GM18499 (cell line): ENCODE results near the gene ARHGEF9.
"Not testable (repeated sequence)": the region's sequence is repeated elsewhere in the genome, so short reads cannot be mapped to it uniquely, and the experiment has no call there.

Source experiments
- ATAC-seq: cut with Tn5 transposase; IDR thresholded peaks from one replicate; pipeline ENCODE4 v1.9.1; 2021; ENCODE audit warnings: moderate number of reproducible peaks; ENCODE audit not compliant: insufficient read depth, unreplicated experiment

The ARHGEF9 gene

DNA sequence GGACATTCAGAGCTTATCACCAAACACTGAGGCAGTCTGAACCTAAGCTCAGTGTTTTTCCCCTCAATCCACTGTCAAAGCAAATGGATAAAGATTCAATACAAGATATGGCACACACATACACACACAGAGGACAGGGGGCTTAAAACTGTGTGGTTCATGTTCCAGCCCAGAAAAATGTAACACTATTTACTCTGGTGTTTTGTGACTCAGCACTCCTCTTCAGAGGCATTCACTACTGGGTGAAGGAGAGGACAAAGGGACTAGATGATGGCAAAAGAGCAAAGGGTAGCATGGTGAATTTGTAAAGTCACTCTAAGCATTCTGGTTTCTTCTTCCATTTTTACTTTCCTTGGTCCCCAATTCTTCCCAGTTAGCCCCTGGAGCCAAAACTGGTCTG is 120.3 kb downstream of the ARHGEF9 start:
- no peak for ATAC-seq

DNA sequence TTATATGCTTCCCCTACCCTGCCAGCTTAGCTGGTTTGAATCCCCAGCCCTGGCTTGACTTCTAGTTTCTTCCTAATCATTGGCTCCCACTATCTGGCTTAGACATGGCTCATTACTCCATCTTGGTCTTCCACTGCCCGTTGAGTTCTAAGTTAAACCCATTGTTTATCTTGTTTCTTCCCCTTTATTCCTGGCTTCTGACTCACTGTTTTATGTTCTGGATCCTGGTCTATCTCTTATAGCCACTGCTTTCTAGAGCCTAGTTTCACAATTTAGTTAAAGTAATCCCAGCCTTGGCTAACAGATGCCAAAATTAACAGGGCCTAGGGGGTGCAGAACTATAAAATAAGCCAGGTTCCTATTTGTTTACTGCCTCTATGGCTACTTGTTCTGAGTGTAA is 120.9 kb downstream of the ARHGEF9 start:
- no peak for ATAC-seq

DNA sequence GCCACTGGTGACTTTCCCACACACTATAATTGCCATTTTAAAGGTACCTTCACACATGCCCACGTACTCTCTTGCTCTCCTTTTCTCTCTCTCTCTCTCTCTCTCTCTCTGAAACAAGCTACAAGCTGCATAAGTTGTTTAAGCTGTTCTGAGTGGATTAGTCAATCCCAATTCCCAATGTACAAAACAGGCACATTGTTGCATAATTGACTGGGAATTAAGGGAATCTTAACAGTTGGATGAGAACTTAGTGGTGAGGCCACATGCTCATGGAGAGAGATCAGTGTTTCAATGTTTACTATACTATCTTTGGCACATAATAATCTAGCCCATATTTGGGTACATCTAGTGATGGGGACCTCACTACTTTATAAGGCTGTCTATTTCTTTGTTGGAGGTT is 123.3 kb downstream of the ARHGEF9 start:
- ATAC-seq: no peak

DNA sequence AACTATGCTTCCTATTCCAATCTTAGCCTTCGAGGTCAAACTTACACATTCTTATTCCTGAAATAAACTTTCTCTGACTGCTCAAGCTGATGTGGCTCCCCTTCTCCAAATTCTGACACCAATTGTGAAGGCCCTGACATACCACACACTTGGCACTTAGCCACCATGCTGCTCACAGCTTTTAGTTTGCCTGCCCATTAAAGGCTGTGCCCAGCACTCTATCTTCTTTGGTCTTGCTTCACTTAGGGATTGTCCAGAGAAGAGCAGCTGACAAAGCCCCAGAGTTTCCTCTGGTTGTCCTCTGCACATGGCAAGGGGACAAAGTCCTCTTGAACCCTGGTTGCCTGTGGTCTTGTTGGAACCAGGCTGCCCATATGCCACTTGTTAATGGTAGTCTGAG is 126.1 kb downstream of the ARHGEF9 start:
- no peak for ATAC-seq

DNA sequence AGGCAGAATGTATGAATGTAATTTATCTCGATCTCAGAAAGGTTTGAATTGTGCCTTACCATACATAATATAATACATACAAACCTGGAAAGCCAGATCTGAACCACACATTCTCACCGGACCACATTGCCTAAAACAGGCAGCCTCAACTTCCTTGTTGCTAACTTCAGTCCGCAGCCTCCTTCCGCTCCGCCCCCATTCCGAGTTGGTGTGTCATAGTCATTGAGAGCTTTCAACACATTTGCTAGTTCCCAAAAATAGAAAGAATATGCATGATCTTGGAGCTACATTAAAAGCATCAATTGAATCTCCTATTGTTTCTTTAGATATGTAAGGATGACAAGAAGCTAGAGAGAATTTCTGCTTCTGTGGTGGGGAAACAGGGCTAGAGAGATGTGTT is 127.2 kb downstream of the ARHGEF9 start:
- ATAC-seq: no peak

DNA sequence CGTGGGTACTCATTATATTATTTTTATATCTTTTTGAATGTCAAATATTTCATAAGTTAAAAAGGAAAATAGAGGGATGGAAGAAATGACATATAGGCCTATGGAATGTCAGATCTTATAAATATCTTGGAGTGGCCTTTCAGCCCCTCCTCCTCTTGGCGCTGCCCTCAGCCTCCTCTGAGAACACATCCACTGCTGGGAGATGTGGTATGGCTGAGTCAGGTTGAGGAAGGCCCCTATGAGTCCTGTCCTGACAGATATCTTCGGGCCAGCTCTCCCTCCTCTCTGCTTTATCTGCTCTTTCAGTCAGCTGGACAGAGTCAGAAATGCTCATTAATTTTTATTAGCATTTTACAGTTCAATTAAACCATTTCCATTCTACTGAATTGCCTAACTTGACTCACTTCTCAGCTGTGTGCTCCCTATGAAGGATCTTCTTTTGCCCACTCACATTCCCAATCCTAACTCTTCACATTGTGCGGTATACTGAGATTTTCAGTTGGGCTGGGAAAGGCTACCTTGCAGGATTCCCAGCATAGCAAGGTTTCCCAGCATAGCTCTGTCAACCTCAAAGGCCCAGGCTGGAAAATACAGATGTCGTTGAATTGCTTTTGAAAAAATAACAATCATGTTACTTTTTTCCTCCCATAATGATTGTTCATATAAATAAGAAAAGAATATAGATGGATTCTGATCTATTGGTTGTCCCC is 128.0 kb downstream of the ARHGEF9 start:
- ATAC-seq: no peak

DNA sequence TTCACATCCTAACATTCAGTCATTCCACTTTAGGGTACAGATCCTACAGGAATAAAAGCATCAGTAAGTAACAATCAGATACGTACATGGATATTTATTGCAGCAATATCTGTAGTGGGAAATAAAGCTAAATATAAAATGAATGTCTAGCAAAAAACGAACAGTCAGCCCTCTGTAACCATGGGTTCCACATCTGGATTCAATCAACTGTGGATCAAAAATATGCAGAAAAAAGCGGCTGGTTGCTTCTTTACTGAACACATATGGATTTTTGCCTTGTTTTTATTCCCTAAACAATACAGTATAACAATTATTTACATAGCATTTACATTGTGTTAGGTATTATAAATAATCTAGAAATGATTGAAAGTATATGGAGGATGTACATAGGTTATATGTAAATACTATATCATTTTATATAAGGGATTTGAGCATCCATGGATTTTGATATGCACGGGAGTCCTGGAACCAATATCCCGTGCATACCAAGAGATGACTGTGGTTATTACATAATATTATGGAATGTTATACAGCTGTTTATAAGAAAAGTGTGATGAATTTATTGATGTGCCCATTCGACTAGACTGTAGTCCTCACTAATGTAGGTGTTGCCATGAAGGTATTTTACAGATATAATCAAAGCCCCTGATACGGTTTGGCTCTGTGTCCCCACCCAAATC is 132.8 kb downstream of the ARHGEF9 start:
- no peak for ATAC-seq

DNA sequence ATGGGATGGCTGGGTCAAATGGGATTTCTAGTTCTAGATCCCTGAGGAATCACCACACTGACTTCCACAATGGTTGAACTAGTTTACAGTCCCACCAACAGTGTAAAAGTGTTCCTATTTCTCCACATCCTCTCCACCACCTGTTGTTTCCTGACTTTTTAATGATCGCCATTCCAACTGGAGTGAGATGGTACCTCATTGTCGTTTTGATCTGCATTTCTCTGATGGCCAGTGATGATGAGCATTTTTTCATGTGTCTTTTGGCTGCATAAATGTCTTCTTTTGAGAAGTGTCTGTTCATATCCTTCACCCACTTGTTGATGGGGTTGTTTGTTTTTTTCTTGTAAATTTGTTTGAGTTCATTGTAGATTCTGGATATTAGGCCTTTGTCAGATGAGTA is 139.3 kb downstream of the ARHGEF9 start:
- ATAC-seq: not testable (repeated sequence)

DNA sequence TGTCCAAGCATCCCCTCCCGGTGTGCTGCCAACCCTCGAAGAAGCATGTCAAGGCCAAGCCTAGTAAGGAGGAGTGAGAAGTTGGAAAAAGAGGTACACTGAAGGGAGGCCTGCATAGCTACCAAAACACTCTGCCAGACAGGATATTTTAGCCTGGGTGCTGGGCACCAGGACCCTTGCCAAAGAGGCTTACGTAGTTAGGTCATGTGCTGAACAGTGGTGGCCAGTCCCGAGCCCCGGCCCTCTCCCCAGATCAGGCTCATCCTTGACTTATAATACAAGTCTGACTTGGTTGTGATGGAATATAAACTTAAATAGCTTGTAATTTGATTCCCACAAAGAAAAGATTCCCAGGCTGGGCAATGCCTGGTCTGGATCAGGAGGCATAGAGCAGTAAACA is 149.3 kb downstream of the ARHGEF9 start:
- ATAC-seq: no peak

DNA sequence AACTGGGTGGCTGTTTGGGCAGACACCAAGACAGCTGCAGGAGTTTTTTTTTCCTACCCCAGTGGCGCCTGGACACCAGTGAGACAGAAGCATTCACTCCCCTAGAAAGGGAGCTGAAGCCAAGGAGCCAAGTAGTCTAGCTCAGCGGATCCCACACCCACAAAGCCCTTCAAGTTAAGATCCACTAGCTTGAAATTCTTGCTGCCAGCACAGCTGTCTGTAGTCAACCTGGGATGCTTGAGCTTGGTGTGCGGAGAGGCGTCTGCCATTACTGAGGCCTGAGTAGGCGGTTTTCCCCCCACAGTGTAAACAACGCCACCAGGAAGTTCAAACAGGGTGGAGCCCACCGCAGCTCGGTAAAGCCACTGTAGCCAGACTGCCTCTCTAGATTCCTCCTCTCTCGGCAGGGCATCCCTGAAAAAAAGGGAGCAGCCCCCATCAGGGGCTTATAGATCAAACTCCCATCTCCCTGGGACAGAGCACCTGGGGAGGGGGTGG is 171.4 kb downstream of the ARHGEF9 start:
- ATAC-seq: no peak

DNA sequence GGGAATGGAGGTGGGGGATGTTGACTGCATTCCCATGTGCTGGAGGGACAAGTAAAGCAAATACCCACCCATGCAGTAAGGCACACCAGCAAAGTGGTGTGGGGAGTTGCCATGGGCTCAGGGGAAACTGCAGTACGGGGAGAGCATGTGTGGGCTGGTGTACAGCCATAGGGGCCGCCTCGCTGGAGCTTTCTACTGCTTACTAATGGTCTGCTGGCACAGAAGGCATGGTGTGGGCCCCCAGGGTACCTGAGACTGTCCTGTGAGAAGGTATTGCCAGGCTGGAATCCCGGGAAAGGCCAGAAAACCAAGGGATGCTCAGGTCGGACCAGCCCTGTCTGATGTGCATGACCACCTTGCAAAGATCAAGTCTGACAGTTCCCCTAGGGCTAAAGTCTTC is 199.1 kb downstream of the ARHGEF9 start:
- ATAC-seq: no peak
